Measurements from ENCODE around the gene EPB41. TPM values are rescaled to one million over a fixed set of nuclear protein-coding genes. Genes with fewer than 3 reads are reported as not detected.

EPB41 gene
- total and polyA plus RNA-seq, 9 of the 15 experiments (the other 6 are each of a cell fraction or from before 2014, with no cell fraction given): 3.7 to 213 (median 141) TPM

GRCh38 chr1:29156543-29157268 lies 242.3 kb downstream of the EPB41 start (continued):
- TF ChIP-seq SFPQ (IDR thresholded peaks at IDR 0.05; ENCODE audit: low read depth, low read length) (no peak), CBX3 (IDR thresholded peaks at IDR 0.05; ENCODE audit: borderline replicate concordance in 1 of 2, low read length in 2 of 2) (peak in 1 of 2 experiments; percentile 93; a peak in 2 of 3 replicates), SRSF1 (IDR thresholded peaks at IDR 0.05; ENCODE audit: low read depth, low read length) (no peak), NCOA2 (IDR thresholded peaks at IDR 0.05; ENCODE audit: partially characterized antibody in 2 of 2) (peak in 1 of 2 experiments; percentile 87), TAF15 (IDR thresholded peaks at IDR 0.05; ENCODE audit: low read depth, low read length) (no peak), OTX1 (CRISPR knock-in tag; IDR thresholded peaks at IDR 0.05) (no peak), CBFA2T3 (IDR thresholded peaks at IDR 0.05) (peak; percentile 99), ZMIZ1 (IDR thresholded peaks at IDR 0.05; ENCODE audit: low read depth in 2 of 2, low read length in 2 of 2) (peak in 1 of 2 experiments; percentile 93; a peak in 2 of 4 replicates), ZNF57 (CRISPR knock-in tag; IDR thresholded peaks at IDR 0.05) (no peak), MAZ (CRISPR knock-in tag; conservative IDR thresholded peaks at IDR 0.05 in 1 of 2, IDR thresholded peaks at IDR 0.05 in 1 of 2) (no peak; a peak in 1 of 4 replicates), ZNF583 (CRISPR knock-in tag; IDR thresholded peaks at IDR 0.05) (peak; percentile 69; the same call in 1 of the 2 replicates), E2F8 (IDR thresholded peaks at IDR 0.05; ENCODE audit: low read depth, partially characterized antibody) (peak; percentile 74), MNT (conservative IDR thresholded peaks at IDR 0.05) (peak; percentile 71 to 93), ZBTB8A (IDR thresholded peaks at IDR 0.05; ENCODE audit: partially characterized antibody) (no peak)
